Panc1 (cell line): ENCODE measurements around the gene PROK2. TPM values are rescaled to one million over a fixed set of nuclear protein-coding genes. Genes with fewer than 3 reads are reported as not detected.

Experiments used
- ATAC-seq: fragments of 200-7000 bp; cut with Tn5 transposase; 2 replicates; pipeline ENCODE4 v1.9.1; 2020; ENCODE audit warnings: mild to moderate bottlenecking, moderate library complexity
- BruUV-seq: library from RNA; stranded (reverse); fragments of 400-500 nt; replicated peaks from 2 replicates; lab custom pipeline; 2021; lab: Mats Ljungman, UMichigan
- CTCF ChIA-PET: fragments of 300-600 bp; sonication (Branson Sonifier 250); formaldehyde crosslinking; loops from one replicate; lab custom pipeline; 2022; ENCODE audit warnings: antibody characterized with exemption; lab: Charles Lee
- POLR2A ChIA-PET: fragments of 300-600 bp; sonication (Branson Sonifier 250); formaldehyde crosslinking; loops from one replicate; lab custom pipeline; 2022; ENCODE audit warnings: antibody characterized with exemption; lab: Charles Lee
- DNase-seq: peaks from one replicate; pipeline ENCODE4 v3.0.0-alpha.2; 2010; ENCODE audit warnings: low read depth, low spot score
- H3K27ac ChIP-seq: 2 replicates; pipeline ENCODE4 v1.5.1; 2011; ENCODE audit warnings: mild to moderate bottlenecking, low read length, inconsistent platforms
- H3K27me3 ChIP-seq: fragments of 200-500 bp; sonication (Bioruptor generic); 2 replicates; pipeline ENCODE4 v1.6.0; 2014; ENCODE audit warnings: low read length, inconsistent platforms; ENCODE audit not compliant: control insufficient read depth, insufficient read depth
- H3K36me3 ChIP-seq: fragments of 200-500 bp; sonication (Bioruptor generic); 2 replicates; pipeline ENCODE4 v1.5.1; 2014; ENCODE audit warnings: inconsistent platforms, mild to moderate bottlenecking, low read length, moderate library complexity; ENCODE audit not compliant: control insufficient read depth, insufficient read depth
- H3K4me1 ChIP-seq: 2 replicates; pipeline ENCODE4 v1.5.1; 2011; ENCODE audit warnings: inconsistent platforms, mild to moderate bottlenecking, low read length, moderate library complexity; ENCODE audit not compliant: control insufficient read depth, insufficient read depth
- H3K4me3 ChIP-seq, 2 experiments: 2 replicates each; pipeline ENCODE4 v1.5.1; 2011 to 2012; ENCODE audit warnings: low read depth in 2 of 2, low read length in 2 of 2, mild to moderate bottlenecking in 2 of 2, inconsistent platforms in 1 of 2, moderate library complexity in 1 of 2
- H3K9me3 ChIP-seq: fragments of 200-500 bp; sonication (Bioruptor generic); 2 replicates; pipeline ENCODE4 v1.5.1; 2014; ENCODE audit warnings: low read depth, mild to moderate bottlenecking, inconsistent platforms, low read length, moderate library complexity; ENCODE audit not compliant: control insufficient read depth, insufficient read depth
- POLR2AphosphoS5 ChIP-seq: IDR thresholded peaks from 2 replicates; pipeline ENCODE4 v1.6.1; 2012; ENCODE audit warnings: mild to moderate bottlenecking, low read depth, low read length, moderate library complexity
- SIN3A ChIP-seq: IDR thresholded peaks from 2 replicates; pipeline ENCODE4 v1.6.1; 2012; ENCODE audit warnings: low read depth, mild to moderate bottlenecking, low read length, moderate library complexity, borderline replicate concordance; ENCODE audit not compliant: insufficient read depth
- TCF7L2 ChIP-seq: IDR thresholded peaks from 2 replicates; pipeline ENCODE4 v1.6.1; 2011; ENCODE audit warnings: mild to moderate bottlenecking, low read depth, low read length, inconsistent platforms
- in situ Hi-C: cut with HindIII; loops from 2 replicates; pipeline ENCODE4 v1.10.0; 2016; ENCODE audit warnings: low sequenced_read_pairs, low pct_unique_long_range_greater_than_20kb
- intact Hi-C: fragments of 100-400 bp; cut with micrococcal nuclease; formaldehyde crosslinking; loops from one replicate; pipeline ENCODE4 v1.10.0; 2022; ENCODE audit not compliant: unreplicated experiment
- total RNA-seq: library from RNA; stranded (reverse); gene quantifications from one replicate; pipeline ENCODE4 v1.2.1, GENCODE V29; 2021; ENCODE audit not compliant: unreplicated experiment
- TF ChIP-seq, protein P1 (sequence below), 2 experiments: IDR thresholded peaks; 2 replicates each; pipeline ENCODE4 v1.6.1; 2011 to 2012; ENCODE audit warnings: low read depth in 2 of 2, control low read depth in 1 of 2, low read length in 1 of 2, mild to moderate bottlenecking in 1 of 2, moderate library complexity in 1 of 2; ENCODE audit not compliant: insufficient read depth in 1 of 2
- TF ChIP-seq, protein P2 (sequence below): fragments of 450-650 bp; IDR thresholded peaks from 2 replicates; pipeline ENCODE4 v1.5.1; 2017; ENCODE audit warnings: mild to moderate bottlenecking

Gene PROK2
- total RNA-seq, 1 experiment from 2014 or later: not detected

DNA sequence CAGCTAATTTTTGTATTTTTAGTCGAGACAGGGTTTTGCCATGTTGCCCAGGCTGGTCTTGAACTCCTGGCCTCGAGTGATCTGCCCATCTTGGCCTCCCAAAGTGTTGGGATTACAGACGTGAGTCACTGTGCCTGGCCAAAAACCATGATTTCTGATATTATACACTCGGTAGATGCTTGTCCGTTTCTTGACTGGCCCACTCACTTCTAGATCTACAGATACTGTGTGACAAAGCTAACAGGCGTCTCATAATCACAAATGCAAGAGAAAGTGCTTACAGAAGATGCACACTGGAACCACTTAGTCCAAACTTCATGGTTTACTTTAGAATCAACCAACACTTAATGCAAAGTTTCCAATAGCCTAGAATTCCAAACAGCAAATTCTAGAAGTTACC lies 8.4 kb downstream of the PROK2 start:
- Histone ChIP-seq H3K27me3 (no peaks in the 10 kb centered on the region; the same call in 1 of the 2 replicates), H3K9me3 (no peaks in the 10 kb centered on the region), H3K36me3 (no peaks in the 10 kb centered on the region), H3K4me1 (no peaks in the 10 kb centered on the region), H3K27ac (no peak overlapping the region), H3K4me3 (no peak overlapping the region)
- no peak for ATAC-seq
- no peak for DNase-seq
- BruUV-seq: no TSS peak
- CTCF ChIA-PET: no interaction called here
- POLR2A ChIA-PET: no interaction called here
- TF ChIP-seq SIN3A (no peak), TCF7L2 (no peak), POLR2AphosphoS5 (no peak)
- TF ChIP-seq, protein P1, sequence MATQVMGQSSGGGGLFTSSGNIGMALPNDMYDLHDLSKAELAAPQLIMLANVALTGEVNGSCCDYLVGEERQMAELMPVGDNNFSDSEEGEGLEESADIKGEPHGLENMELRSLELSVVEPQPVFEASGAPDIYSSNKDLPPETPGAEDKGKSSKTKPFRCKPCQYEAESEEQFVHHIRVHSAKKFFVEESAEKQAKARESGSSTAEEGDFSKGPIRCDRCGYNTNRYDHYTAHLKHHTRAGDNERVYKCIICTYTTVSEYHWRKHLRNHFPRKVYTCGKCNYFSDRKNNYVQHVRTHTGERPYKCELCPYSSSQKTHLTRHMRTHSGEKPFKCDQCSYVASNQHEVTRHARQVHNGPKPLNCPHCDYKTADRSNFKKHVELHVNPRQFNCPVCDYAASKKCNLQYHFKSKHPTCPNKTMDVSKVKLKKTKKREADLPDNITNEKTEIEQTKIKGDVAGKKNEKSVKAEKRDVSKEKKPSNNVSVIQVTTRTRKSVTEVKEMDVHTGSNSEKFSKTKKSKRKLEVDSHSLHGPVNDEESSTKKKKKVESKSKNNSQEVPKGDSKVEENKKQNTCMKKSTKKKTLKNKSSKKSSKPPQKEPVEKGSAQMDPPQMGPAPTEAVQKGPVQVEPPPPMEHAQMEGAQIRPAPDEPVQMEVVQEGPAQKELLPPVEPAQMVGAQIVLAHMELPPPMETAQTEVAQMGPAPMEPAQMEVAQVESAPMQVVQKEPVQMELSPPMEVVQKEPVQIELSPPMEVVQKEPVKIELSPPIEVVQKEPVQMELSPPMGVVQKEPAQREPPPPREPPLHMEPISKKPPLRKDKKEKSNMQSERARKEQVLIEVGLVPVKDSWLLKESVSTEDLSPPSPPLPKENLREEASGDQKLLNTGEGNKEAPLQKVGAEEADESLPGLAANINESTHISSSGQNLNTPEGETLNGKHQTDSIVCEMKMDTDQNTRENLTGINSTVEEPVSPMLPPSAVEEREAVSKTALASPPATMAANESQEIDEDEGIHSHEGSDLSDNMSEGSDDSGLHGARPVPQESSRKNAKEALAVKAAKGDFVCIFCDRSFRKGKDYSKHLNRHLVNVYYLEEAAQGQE (IDR thresholded peaks at IDR 0.05; ENCODE audit: insufficient read depth in 1 of 2, low read depth in 2 of 2, low read length in 1 of 2): no peak
- TF ChIP-seq, protein P2, sequence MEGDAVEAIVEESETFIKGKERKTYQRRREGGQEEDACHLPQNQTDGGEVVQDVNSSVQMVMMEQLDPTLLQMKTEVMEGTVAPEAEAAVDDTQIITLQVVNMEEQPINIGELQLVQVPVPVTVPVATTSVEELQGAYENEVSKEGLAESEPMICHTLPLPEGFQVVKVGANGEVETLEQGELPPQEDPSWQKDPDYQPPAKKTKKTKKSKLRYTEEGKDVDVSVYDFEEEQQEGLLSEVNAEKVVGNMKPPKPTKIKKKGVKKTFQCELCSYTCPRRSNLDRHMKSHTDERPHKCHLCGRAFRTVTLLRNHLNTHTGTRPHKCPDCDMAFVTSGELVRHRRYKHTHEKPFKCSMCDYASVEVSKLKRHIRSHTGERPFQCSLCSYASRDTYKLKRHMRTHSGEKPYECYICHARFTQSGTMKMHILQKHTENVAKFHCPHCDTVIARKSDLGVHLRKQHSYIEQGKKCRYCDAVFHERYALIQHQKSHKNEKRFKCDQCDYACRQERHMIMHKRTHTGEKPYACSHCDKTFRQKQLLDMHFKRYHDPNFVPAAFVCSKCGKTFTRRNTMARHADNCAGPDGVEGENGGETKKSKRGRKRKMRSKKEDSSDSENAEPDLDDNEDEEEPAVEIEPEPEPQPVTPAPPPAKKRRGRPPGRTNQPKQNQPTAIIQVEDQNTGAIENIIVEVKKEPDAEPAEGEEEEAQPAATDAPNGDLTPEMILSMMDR: no peak
- in situ Hi-C loops: no loop called here
- intact Hi-C loops: no loop called here

DNA sequence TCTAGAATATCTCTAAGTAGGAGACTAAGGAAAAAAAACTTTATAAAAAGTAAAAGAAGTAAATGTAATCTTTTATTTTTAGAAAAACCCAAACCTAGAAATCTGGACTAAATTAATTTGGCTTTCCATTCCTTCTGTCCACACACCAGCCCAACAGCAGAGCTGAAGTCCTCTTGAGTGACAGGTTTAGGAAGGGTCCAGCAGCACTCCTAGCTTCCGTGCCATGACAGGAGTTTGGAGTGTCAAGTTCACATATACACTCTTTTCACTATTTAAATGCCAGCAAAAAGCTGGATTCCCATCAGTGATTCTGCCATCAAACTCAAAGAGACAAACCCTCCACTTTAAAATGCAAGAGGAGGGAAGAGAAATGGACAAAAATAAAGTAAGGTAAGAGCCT lies 13.1 kb downstream of the PROK2 start:
- ATAC-seq (no peak), DNase-seq (no peak)
- CTCF ChIA-PET: no interaction called here
- Histone ChIP-seq H3K4me3 (no peak overlapping the region), H3K27me3 (no peaks in the 10 kb centered on the region; the same call in 1 of the 2 replicates), H3K27ac (no peak overlapping the region), H3K36me3 (no peaks in the 10 kb centered on the region), H3K9me3 (no peaks in the 10 kb centered on the region), H3K4me1 (no peaks in the 10 kb centered on the region)
- POLR2A ChIA-PET: no interaction called here
- no TSS peak for BruUV-seq
- TF ChIP-seq, protein P1 (IDR thresholded peaks at IDR 0.05; ENCODE audit: insufficient read depth in 1 of 2, low read depth in 2 of 2, low read length in 1 of 2): no peak
- in situ Hi-C loops: no loop called here
- intact Hi-C loops: no loop called here
